Uterus (tissue), 2 donors: ENCODE measurements around the gene SCN2A.

Experiments
- CTCF ChIP-seq, 4 experiments: fragments of 200-600 bp in 2 of 4; fragments of 450-650 bp in 2 of 4; sonication (generic) in 2 of 4; IDR thresholded peaks; one replicate each; pipeline ENCODE4 v1.5.1; 2016 to 2019; ENCODE audit warnings: antibody characterized with exemption in 4 of 4, mild to moderate bottlenecking in 2 of 4, moderate library complexity in 1 of 4
- POLR2A ChIP-seq, 2 donors: fragments of 450-650 bp; IDR thresholded peaks; one replicate each; pipeline ENCODE4 v1.6.1; 2016; ENCODE audit warnings: antibody characterized with exemption in 2 of 2, mild to moderate bottlenecking in 1 of 2, moderate library complexity in 1 of 2

GRCh38 chr2:165293440-165294420, 54.5 kb downstream of the SCN2A start:
- TF ChIP-seq CTCF (IDR thresholded peaks at IDR 0.05) (peak; percentile 60 to 74 (median 70)), POLR2A (IDR thresholded peaks at IDR 0.05) (no peak)
